CD4-positive, alpha-beta T cell treated with Interferon gamma for 1 hour (primary cell): ENCODE results near the gene ASB10.

Experiments
- DNase-seq: peaks from one replicate; pipeline ENCODE4 v3.0.0-alpha.2; 2020

The ASB10 gene

DNA sequence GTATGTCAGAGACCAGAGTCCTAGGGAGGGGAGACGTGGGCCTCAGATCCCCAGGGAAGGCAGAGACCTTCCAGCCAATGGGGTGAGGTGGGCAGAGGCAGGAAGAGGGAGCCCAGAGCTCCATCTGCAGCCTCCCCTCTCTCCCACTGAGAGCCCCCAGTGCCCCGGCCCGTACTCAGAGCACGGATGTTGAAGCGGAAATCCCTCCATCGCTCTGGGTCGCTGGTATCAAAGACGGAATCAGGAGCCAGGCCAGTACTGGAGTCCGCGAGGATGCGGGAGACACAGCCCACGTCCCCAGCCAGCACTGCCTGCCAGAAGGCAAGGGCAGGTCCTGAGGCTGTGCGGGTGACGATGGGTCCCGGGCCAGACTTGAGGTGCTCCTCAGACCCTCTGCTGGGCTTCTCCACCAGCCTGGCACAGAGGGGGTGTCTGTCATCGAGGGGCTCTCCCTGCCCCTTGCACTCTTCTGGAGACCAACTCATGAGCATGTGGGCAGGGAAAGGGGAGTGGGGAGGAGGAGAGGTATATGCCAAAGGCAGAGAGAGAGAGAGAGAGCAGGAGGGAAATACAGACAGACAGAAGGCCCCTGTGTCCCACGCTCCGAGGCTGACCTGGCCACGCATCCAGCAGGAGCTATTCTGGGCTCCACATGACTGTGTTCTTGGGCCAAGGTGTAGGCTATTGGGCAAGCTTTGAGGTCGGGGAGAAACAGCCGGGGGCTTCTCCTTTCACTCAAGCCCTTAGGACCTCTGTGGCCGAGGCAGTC, at the start of gene ASB10:
Gene ASB10, minus strand, starts transcription at position 611 of the 769 bp plus-strand sequence. Its CDS starts 120 bp downstream, at position 491.
- no peak for DNase-seq

- no peak for DNase-seq
Observed at GRCh38 chr7:151236406-151236805, 49.4 kb upstream of the ASB10 start.

DNA sequence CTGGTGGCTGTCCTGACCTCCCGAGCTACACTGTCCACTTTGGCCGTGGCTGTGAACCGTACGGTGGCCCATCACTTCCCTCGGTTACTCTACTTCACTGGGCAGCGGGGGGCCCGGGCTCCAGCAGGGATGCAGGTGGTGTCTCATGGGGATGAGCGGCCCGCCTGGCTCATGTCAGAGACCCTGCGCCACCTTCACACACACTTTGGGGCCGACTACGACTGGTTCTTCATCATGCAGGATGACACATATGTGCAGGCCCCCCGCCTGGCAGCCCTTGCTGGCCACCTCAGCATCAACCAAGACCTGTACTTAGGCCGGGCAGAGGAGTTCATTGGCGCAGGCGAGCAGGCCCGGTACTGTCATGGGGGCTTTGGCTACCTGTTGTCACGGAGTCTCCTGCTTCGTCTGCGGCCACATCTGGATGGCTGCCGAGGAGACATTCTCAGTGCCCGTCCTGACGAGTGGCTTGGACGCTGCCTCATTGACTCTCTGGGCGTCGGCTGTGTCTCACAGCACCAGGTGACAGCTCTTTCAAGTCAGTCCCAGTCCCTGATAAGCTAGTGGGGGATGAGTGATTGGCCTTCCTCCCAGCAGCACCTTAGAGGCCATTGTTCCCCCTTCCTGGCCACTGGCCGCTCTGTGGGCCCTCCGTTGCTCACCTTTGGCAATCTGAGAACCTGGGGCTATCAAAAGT, 48.2 kb upstream of the ASB10 start:
- no peak for DNase-seq

- DNase-seq: no peak
Observed at GRCh38 chr7:151233804-151234203, 46.8 kb upstream of the ASB10 start.

DNA sequence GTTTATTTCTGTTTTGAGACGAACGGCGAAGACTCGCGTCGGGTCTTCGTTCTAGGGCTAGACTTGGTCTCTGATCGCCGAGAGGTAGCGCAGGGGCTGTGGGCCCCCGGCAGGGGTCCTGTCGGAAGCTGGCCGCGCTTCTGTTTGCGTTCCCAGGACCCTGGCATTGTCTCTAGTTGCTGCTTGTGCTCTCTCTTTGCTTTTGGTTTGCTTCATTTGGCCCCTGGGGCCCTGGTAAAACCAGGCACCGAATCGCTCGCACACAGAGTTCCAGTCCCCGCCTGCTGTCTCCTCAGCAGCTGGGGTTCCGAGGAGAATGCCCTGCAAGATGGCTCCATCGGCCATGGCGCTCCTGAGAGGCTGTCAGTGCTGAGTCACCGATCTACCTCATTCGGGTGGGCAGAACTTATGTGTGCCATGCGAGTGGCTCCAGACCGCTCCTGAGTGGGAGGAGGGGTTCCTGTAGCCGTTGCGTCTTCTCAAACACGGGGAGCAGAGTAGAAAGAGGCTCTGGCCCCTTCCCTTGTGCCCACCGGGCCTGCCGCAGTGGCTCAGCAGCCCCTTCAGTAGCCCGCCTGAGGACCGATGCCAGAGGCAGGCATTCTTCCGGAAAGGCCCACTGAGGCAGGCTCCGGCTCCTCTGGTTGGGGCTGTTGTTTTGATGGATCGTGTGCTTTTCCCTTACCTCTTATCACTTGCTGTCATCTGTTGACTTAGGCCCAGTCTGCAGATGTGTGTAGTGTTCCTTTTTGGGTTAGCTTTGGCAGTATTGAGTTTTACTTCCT, 46.1 kb upstream of the ASB10 start:
- DNase-seq: peak; percentile 63

GRCh38 chr7:151232091-151232916, 45.3 kb upstream of the ASB10 start, which contains the start of gene CHPF2:
Gene CHPF2 (plus strand): TSS chr7:151232483. CDS start chr7:151234012, 1,529 bp downstream.
- DNase-seq: peak; percentile 87

DNA sequence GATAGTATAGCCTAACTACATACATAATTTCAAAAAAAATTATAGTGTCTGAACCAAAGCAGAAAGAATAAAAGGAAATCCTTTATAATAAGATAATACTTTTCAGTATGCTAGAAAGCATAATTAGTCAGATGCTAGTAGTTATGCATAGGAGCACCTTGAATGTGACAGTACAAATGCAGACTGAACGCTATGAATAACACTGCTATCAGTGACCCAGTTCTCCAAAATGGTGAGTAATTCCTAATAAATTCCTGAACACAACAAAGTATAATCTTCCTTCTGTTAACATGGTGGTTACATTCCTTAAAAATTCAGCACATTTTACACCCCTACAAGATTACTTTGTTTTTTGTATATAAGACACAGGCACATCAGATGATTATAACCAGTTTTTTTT, 44.0 kb upstream of the ASB10 start:
- DNase-seq: no peak

GRCh38 chr7:151229249-151229648, 42.2 kb upstream of the ASB10 start:
- DNase-seq: no peak

DNA sequence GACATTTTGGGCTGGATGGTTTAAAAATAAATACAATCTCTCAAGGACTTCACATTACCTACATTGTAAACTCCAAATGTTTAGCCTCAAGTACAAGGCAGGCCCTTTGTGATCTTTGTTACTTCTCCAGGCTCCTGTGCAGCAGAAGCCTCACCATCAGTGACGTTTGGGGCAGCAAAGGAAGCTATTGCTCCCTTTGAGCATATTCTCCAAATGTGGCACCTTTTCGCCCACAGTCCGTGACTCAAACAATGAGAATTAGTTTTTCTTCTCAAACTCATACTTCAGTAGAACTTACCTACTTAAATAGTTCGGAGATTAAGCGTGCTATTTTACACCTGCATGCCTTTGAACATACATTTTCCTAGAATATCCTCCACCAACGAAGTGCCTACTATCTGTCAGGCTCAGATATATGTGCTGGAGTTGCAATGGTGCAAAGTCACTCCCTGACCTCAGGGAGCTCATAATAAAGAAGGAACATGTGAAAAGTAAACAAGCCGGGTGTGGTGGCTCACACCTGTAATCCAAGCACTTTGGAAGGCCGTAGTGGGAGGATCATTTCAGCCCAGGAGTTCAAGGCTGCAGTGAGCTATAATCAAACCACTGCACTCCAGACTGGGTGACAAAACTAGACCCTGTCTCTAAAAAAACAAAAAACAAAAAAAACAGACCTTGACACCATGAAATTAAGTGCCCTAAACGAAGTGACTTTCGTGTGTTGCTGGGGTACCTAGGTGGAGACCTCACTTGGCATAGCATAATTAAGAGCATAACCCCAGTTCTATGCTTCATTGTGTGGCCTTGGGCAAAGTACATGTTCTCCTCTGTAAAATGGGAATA, 41.2 kb upstream of the ASB10 start:
- DNase-seq: no peak

GRCh38 chr7:151226875-151227782, 40.1 kb upstream of the ASB10 start, which contains the start of gene ABCF2:
Gene ABCF2 (minus strand): TSS chr7:151227205. CDS start chr7:151226458, 747 bp downstream.
- peak; percentile 95 for DNase-seq

DNA sequence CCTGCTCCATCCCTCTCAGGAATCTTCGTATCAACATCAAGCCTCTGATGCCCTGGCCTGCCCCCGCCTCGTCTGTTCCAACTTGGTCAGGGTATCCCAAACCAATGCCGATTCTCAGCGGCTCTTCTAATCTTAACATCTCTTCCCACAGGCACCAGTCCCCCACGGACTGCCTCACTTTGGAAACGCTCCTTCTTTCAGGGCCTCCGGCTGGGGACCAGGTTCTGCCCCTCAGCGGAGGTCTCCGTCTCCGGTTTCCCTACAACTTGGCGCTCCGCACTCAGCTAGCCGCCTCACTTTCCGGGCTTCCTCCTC, 39.5 kb upstream of the ASB10 start:
- DNase-seq: no peak

GRCh38 chr7:151225948-151226510, 39.0 kb upstream of the ASB10 start:
- no peak for DNase-seq

- DNase-seq: no peak
Observed at GRCh38 chr7:151223728-151224127, 36.7 kb upstream of the ASB10 start.

GRCh38 chr7:151218170-151218569, 31.1 kb upstream of the ASB10 start:
- DNase-seq: no peak

- DNase-seq: no peak
Observed at GRCh38 chr7:151215396-151215795, 28.3 kb upstream of the ASB10 start.

GRCh38 chr7:151213826-151214225, 26.8 kb upstream of the ASB10 start:
- no peak for DNase-seq

DNA sequence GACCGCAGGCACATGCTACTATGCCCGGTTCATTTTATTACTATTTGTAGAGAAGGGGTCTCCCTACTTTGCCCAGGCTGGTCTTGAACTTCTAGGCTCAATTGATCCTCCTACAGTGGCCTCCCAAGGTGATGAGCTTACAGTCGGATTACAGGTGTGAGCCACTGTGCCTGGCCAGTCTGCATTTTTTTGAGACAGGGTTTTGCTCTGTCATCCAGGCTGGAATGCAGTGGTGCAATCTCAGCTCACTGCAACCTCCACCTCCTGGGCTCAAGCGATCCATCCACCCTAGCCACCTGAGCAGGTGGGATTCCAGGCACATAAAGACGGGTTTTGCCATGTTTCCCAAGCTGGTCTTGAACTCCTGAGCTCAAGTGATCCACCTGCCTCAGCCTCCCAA, 25.6 kb upstream of the ASB10 start:
- DNase-seq: no peak

DNA sequence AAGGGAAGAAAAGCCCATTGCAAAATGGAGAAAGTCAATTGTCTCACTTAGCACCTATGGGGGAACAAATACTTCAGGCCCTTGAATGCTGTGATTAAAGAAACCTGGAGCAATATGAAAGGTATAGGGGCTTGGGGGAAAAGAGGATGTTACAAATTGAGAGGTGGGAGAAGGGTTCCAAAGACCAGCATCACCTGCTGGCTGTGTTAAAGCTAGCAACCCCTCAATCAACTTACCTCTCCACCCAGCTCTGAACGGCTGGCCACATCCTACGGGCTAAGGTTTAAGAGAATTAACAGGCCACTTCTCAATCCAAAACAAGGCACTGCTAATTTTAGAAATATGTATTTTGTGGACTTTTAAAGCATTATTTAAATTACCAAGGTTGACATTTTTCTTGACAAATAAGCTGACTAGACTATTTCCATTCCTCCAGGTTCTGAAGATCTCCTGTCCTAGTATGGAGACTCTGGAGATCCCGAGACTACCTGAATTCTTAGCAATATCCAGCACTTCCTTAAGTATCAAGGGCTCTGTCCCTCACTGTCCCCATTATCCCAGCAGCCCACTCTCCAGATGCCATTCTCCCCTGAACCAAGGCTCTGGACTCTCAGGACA, 24.2 kb upstream of the ASB10 start:
- no peak for DNase-seq

DNA sequence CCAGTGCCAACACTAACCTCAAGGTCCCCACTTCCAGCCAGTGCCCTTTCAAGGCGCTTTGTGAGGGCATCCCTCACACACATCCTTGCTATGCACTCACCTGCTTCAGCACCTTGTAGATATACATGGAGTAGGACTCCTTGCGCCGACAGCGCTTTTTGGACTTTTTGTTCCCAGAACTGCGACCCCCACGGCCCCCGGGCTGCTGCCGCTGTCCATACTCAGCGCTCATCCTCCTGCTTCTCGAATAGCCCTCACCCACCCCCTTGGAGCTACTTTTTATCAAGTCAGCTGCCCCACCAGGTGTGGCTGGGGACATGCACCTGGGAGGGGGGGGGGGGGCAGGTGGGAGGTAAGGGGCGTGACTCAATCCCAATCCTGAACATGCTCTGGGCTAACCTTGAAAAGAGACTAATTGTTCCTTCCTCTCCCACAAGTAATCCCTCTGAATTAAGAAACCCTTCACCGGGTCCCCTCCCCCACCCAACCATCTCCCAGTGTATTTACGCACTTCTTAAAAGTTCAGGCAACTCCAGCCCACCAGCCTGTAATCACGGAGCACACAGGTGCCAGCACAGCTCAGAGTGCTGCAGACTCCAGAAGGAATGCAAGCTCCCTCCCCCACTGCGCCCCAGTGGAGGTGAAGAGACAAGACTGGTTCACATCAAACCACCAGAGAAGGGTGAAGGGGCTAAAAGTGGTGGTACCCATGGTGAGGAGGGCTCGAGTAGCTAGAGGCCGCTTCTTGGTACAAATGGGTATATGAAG, 23.2 kb upstream of the ASB10 start, which contains the start of gene H2BK1:
Gene H2BK1, minus strand, starts transcription at position 402 of the 768 bp plus-strand sequence. Its CDS starts 170 bp downstream, at position 232.
- DNase-seq: no peak
